ENCODE results near the gene EIF2D. TPM values are rescaled to one million over a fixed set of nuclear protein-coding genes. Genes with fewer than 3 reads are reported as not detected.

Gene EIF2D
- total RNA-seq, 1 donor from 2014 or later: 47.0 TPM

GRCh38 chr1:206575894-206576737 is 36.1 kb downstream of the EIF2D start:
- Histone ChIP-seq H3K4me1 (peaks cover 81% of the 10 kb centered on the region), H3K27ac (peak overlapping the region; percentile 85), H3K27me3 (ENCODE audit: low read depth) (no peaks in the 10 kb centered on the region), H3K4me3 (no peak overlapping the region), H3K36me3 (no peaks in the 10 kb centered on the region), H3K9me3 (no peaks in the 10 kb centered on the region)
- ATAC-seq: no peak
- no peak for DNase-seq
- intact Hi-C loops (cut with DNase I): no loop called here
- TF ChIP-seq, protein P1, sequence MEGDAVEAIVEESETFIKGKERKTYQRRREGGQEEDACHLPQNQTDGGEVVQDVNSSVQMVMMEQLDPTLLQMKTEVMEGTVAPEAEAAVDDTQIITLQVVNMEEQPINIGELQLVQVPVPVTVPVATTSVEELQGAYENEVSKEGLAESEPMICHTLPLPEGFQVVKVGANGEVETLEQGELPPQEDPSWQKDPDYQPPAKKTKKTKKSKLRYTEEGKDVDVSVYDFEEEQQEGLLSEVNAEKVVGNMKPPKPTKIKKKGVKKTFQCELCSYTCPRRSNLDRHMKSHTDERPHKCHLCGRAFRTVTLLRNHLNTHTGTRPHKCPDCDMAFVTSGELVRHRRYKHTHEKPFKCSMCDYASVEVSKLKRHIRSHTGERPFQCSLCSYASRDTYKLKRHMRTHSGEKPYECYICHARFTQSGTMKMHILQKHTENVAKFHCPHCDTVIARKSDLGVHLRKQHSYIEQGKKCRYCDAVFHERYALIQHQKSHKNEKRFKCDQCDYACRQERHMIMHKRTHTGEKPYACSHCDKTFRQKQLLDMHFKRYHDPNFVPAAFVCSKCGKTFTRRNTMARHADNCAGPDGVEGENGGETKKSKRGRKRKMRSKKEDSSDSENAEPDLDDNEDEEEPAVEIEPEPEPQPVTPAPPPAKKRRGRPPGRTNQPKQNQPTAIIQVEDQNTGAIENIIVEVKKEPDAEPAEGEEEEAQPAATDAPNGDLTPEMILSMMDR (IDR thresholded peaks at IDR 0.05): no peak

- peak overlapping the region; percentile 85 for H3K27ac ChIP-seq
- H3K36me3 ChIP-seq: no peaks in the 10 kb centered on the region
- H3K4me3 ChIP-seq: no peak overlapping the region
- no peaks in the 10 kb centered on the region for H3K9me3 ChIP-seq
- no peaks in the 10 kb centered on the region for H3K27me3 ChIP-seq (ENCODE audit: low read depth)
- peak; percentile 71 to 74 for ATAC-seq
- peak; percentile 63 for DNase-seq
- peaks cover 73% of the 10 kb centered on the region for H3K4me1 ChIP-seq
- TF ChIP-seq, protein P1 (IDR thresholded peaks at IDR 0.05): no peak
- intact Hi-C loops (cut with DNase I): no loop called here
Measured at GRCh38 chr1:206575165-206575893, 36.9 kb downstream of the EIF2D start.

DNA sequence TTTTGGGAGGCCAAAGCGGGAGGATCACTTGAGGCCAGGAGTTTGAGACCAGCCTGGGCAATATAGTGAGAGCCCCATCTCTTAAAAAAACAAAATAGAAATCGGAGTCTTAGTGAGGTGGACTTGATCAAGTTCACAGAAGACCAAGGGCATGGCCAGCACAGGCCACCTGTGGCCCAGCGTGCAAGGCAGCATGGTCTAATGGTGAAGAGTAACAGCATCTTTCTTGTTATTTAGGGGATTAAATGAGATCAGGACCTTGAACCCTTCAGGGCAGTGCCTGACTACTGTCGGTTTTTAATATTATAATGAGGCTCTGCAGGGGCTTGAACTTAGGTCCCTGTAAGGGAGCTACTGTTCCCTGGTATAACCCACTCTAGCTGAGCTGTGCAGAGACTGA is 38.5 kb downstream of the EIF2D start:
- no peaks in the 10 kb centered on the region for H3K9me3 ChIP-seq
- H3K4me1 ChIP-seq: peaks cover 60% of the 10 kb centered on the region
- TF ChIP-seq, protein P1 (IDR thresholded peaks at IDR 0.05): no peak
- H3K4me3 ChIP-seq: no peak overlapping the region
- ATAC-seq: no peak
- H3K27me3 ChIP-seq (ENCODE audit: low read depth): no peaks in the 10 kb centered on the region
- H3K36me3 ChIP-seq: no peaks in the 10 kb centered on the region
- no peak overlapping the region for H3K27ac ChIP-seq
- DNase-seq: no peak
- intact Hi-C loops (cut with DNase I): no loop called here

DNA sequence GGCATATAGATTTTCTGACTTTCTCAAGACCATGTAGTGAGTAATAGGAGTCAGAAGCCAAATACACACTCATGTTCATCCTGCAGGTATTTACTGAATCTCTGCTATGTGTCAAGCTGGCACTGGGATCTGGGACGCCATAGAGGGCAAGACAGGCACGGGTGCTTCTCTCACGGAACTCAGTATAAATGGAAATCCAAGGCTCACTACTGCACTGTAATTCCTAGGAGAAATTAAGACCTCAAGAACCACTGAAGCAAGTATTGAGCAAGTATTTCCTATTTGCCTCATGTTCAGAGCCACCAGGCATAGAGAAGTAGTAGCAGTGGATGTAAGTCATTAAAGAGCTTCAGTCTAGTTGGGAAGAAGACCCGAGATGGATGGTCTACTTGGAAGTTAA is 38.9 kb downstream of the EIF2D start:
- Histone ChIP-seq H3K27me3 (ENCODE audit: low read depth) (no peaks in the 10 kb centered on the region), H3K4me3 (no peak overlapping the region), H3K36me3 (no peaks in the 10 kb centered on the region), H3K4me1 (peaks cover 57% of the 10 kb centered on the region), H3K9me3 (no peaks in the 10 kb centered on the region), H3K27ac (no peak overlapping the region)
- ATAC-seq (no peak), DNase-seq (no peak)
- TF ChIP-seq, protein P1 (IDR thresholded peaks at IDR 0.05): no peak
- intact Hi-C loops (cut with DNase I): no loop called here

- H3K4me3 ChIP-seq: no peak overlapping the region
- peaks cover 59% of the 10 kb centered on the region for H3K4me1 ChIP-seq
- TF ChIP-seq, protein P1 (IDR thresholded peaks at IDR 0.05): no peak
- no peak for ATAC-seq
- no peaks in the 10 kb centered on the region for H3K36me3 ChIP-seq
- H3K27me3 ChIP-seq (ENCODE audit: low read depth): no peaks in the 10 kb centered on the region
- H3K9me3 ChIP-seq: no peaks in the 10 kb centered on the region
- intact Hi-C loops (cut with DNase I): no loop called here
- no peak for DNase-seq
- H3K27ac ChIP-seq: no peak overlapping the region
Measured at GRCh38 chr1:206572835-206573234, 39.4 kb downstream of the EIF2D start.
